GDM1 (cell line): ENCODE results near the gene POU2AF1.
"Not testable (repeated sequence)": the region's sequence is repeated elsewhere in the genome, so short reads cannot be mapped to it uniquely, and the experiment has no call there.

ENCODE experiments used
- DNase-seq: peaks from one replicate; lab custom pipeline; 2025; lab: John Stamatoyannopoulos, UW

POU2AF1 gene

DNA sequence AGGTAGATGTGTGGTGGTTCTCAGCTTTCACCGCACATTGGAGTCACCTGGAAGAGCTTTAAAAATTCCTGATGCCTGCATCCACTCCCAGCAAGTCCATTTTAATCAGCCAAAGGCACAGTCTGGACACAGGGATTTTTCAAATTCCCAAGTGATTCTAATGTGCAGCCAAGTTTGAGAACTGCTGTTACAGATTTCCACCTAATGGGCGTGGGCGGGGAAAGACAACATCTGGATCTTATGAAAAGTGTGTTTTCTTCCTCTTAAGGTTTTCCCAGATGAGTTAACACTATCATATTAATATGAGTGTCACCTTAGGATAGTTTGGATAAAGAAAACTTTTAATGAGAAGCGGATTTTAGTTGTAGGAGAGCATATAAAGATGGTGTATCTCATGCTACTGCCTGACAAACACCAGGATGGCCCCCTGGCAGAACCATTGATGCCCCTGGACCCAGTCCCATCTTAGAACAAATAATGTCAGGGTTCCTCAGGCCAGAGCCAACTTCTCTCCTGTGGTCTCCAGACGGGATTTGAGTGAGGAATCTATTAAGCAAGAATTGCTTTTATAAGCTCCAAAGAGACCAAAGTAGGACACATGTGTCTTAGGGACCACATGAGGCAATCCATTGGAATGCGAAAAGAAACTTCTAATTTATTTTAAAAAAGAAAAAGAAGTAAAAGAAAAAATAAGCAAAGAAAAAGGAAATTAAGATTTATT, 31.9 kb downstream of the POU2AF1 start:
- DNase-seq = no peak

DNA sequence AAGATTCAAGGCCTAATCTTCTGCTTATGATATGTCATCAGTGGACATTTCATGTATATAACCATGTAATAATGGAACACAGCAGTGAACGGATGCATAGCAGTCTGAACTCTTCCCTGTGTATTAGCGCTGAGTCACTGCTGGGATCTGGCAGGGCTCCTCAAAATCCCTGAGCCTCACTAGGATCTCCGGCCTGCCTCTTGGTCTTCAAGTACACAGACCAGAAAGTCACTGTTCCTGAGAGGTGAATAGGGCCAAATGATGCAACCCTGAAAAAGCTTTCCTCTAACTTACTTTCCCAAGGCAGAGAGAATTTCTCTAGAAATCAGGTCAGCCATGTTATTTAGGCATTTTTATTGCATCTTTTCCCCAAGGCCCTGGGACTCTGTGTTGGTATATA, 35.0 kb downstream of the POU2AF1 start:
- no peak for DNase-seq

DNA sequence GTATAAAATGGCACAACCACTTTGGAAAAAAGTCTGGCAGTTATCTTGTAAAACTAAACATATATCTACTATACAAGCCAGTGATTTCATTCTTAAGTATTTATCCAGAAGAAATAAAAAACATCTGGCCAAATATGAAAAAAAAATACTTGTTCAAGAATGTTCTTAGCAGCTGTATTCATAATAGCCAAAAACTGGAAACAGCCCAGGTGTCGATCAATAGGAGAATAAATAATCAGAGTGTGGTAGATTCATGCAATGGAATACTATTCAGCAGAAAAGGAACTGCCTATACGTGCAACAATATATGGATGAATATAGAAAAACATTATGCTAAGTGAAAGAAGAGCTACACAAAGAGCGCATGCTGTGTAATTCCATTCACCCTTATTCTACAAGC, 36.7 kb downstream of the POU2AF1 start:
- DNase-seq = no peak

DNA sequence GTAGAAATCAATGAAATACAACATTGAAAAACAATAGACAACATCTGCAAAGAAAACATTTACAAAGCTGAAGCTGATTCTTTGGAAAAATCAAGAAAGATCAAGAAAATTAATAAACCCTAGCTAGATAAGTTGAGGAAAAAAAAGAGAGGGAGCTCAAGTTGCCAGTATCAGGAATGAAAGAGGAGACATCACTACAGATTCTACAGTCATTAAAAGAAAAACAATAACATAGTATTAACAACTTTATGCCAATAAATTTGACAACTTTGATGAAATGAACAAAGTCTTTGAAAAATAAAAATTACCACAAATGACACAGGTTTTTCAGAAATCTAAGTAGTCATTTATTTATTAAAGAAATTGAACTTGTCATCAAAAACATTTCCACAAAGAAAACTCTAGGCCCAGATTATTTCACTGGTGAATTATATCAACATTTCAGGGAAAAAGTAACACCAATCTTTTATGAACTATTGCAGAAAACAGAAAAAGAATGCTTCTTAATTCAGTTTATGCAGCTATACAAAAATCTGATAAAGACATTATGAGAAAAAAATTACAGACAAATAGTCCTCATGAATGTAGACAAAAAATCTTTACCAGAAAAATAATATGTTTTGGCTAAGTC, 39.2 kb downstream of the POU2AF1 start:
- no peak for DNase-seq

DNA sequence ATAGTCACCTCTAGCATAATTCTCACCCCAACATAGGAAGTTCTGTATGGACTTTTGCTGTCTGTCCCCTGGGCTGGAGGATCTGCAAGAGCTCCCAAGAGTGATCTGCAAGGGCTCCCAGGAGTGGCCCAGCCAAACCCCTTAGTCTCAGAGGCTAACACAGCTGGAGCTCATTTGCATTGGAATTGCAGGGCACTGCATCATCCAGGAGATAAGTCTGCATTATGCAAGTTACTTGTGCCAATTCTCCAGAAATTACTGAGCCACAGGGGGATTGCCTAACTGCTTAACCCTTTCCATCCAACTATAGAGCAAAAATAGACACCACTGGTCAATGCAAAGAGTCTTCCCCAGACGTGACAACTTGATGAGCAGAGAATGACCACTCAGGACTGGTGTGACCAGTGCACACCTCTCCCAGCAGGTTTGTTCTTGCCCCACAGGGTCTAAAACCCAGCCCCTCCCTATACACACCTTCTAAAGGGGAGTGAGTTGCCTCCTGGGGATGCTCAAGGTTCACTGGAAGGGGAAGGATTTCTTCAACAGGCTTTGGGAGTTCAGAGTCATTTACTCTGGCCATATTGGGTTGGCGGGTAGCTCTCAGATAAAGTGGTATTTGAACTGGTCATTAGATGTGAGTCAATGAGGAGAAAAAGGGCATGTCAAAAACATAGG, 42.4 kb downstream of the POU2AF1 start:
- DNase-seq = no peak

DNA sequence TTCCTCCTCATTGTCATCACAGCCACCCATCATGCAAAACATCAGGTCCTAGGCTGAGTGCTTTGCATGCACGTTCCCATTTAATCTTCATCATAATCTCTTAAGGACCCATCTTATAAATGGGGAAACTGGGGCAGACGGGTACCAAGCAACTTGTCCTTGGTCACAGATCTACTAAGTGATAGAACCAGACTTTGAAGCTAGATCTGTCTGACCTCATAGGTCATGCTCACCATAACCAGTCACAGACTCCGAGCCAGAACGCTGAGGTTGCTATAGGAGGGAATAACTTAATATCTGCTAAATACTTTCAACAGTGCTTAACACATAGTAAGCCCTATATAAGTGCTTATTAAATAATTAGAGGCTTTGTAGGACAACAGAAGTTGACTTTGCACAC, 43.0 kb downstream of the POU2AF1 start:
- DNase-seq = no peak

DNA sequence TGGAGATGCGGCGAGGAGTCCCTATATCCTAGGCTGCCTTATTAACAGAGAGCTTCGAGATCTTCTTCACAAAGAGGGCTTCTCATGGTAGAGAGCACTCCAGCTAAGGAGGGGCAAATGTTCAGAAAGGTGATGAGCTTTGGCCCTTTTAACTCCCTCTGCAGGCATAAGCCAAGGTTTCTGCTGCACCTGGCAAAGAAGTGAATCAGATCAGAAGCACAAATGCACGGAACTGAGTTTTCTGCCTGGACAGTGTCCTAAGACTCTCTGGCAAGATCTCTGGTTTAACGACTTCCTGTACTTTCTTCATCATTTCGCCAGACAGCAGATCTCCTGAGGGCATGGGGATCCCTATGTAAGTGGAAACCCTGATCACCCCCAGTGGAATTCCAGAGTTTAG, 43.5 kb downstream of the POU2AF1 start:
- no peak for DNase-seq

DNA sequence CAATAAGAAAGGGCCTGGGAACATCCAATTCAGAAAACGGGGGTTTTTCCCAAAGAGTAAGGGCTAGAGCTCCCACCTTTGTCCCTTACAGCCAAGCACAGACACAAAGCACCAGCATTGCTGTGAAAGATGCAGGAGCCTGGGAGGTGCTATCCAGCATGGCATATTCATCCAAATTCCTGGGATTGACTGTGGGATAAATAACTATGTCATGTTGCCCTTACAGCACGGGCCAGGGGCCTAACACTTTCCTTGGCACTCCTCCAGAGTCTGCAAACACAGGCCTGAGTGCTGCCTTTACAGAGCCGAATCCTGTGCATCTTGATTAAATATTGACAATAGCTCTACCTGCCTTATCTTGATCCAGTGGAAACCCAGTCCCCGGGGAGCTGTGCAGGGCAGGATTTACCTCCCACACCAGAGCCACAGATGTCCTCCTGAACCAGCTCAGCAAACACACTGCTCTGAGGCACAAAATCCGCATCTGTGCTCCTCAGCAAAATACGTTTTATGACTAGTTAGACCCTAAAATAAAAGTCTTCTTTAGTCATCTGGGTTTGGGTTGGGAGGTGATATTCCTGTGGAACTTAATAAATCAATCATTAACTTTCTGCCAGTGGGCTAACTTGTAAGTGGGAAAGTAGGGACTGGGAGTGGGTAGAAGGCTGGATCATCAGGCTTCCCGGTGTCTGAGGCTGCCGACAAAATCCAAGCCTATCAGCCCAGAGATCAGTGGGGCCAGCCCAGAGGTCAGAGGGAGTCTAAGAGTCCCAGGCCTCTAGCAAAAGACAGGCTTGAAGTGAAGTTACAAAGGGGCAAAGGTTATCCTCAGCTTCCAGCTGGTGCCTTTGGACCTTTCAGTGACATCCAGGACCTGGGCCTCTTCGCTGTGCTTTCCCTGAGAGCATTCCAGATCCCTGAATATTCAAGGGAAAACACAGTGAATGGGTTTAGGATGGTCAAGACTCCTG, 44.3 kb downstream of the POU2AF1 start:
- no peak for DNase-seq

DNA sequence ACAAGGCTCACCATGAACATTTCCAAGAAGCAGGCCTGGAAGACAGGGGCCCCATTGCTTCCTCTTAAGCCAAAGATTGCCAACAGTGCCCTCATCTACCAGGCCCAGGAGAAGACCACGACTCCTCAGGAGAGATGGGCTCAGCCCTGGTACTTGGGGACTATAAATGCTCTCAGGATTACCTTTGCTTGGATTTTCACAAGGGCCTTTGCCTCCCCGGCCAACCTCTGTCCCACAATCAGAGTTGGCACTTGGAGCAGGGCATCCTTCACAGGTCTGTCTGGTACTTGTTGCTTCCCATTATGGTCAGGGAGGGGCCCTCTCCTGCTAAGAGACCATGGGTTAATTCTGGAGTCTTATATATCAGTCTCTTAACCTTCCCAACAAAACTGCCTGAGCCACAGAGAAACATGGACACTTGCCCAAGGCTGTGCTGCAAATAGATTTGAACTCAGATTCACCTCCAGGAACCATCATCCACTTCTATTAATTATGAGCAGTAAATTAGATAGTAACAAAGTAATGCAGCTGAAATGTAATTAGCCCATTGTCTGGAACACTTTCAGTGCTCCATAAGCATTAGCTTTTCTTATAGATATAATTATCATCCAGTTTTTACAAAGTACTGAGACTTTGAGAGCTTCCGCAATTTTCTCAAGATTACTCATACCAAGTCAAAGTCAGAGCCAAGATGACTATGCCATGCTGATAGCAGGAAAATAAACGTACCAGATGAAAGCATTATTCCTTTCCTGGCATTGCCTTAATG, 47.2 kb downstream of the POU2AF1 start:
- DNase-seq = no peak

DNA sequence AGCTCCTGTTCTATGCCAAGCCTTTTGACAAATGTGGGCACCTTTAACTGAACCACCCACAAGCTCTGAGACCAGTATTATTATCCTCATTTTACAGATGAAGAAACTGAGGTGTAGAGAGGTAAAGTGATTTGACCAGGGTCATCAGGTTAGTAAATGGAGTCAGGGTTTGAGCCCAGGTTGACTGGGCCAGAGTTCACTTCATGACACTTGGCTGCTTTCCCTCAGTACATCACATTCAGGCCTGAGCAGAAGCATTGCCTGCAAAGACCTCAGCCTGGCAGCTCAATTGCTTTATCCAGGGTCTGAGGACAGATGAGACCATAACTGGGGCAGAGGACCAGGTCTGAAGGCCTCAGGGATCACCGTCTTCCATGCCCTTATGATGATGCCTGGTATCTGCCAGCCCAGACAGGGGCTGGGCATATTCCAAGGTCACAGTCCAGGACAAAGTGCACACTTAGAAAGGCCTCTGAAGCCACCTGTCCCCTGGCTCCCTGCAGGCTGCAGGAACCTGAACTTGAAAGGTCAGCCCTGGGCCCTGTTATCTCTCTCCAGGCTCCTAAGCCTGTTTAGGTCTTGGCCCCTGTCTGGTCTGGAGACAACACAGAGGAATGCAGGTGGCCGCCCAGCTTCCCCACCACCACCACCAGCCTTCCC, 48.7 kb downstream of the POU2AF1 start:
- DNase-seq = no peak

DNA sequence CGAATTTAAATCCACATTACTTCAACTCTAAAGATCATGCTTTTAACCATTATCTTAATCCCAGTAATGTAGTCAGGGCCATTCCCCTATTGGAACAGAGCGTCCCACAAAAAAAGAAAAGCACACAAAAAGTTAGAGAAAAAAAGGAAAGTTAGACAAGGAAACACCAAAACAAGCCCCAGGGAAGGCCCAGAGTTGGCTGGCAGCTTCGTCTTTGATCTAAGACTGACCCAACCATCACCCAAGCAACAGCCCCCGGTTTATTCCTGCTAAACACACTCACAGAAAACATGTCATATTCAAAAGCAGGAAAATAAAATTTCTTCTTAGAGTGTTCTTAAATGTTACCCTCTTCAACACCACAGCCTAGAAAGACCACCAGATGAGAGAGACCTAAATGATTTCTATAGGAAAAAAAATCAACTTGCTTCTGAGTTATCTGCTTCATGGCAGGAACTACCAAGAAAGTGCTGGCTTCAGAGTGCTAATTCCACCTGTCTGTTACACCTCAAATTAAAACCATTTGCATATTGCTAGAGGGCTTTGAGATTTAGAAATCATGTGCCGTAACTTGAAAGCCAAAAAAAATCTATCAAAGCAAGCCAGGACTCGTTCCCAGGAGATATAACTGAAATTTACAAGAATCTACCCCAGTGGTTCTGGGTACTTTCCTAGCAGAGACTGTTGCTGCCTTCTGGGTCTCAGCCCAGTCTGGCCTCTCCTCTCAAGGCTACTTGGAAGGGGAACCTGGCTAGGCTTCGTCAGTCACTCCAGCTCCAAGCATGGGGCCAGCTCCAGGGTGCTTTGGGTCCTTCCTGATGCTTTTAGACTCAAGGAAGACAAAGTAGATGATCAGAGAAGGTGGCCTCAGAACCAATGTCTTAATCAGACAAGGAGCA, 49.5 kb downstream of the POU2AF1 start:
- no peak for DNase-seq

DNA sequence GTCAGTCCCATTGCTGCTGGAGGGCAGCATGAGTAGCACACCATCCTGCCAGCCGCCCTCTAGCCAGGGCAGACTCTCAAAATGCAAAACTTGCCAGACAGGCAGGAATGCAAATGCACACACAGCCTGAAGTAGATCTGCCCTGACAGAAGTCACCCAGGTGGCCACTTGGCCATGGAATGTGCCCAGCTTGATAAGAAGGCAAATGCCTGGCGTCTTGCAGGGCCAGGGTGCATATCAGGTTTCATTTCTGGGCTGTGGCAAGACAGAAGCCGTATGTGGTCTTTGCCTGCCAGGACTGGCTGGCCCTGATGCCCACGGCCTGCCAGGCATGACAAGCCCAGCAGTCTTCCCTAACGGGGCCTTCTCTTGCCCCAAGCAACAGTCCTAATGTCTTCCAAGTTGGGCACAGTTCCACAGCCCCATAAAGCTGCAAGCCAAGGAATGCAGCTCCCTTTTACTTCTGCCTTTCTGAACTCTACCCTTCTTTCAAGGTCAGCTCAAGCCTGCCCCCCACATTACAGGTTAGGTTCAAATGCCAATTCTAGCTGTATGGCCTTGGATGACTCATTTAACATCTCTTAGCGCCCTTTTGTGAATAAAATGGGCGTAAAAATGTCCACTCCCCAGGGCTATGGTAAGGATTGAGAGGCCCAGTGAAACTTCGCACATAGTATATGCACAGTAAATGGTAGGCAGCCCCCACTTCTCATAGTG, 51.0 kb downstream of the POU2AF1 start:
- no peak for DNase-seq

DNA sequence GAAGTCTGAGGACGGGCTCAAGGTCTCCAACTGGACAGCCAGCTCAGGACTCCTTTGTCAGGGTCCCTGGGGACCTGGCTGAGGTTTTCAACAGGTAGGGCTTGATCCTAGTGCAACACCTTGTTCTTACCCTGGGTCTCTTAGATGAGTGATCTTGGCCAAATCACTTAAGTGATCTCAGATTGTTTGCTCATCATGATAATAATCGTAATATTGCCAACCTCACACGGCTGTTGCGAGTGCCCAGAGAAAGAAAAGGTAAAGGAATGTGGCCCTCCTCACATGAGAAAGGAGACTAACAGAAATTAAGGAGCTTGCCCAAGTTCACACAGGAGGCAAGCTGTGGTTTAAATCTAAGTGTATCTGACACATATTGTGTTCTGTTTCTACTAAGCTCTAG, 52.3 kb downstream of the POU2AF1 start:
- no peak for DNase-seq

DNA sequence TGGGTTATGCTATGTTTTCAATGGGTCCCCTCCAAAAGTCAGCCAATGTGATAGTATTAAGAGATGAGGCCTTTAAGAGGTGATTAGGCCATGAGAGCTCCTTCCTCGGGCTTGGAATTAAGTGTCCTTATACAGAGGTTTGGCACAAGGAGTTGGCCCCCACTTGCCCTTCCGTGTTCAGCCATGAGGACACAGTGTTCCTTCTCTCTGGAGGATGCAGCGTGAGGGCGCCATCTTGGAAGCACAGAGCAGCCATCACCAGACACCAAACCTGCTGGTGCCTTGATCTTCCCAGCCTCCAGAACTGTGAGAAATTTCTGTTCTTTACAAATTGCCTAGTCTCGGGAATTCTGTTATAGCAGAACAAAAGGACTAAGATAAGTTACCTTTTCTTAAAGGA, 53.8 kb downstream of the POU2AF1 start:
- no peak for DNase-seq

DNA sequence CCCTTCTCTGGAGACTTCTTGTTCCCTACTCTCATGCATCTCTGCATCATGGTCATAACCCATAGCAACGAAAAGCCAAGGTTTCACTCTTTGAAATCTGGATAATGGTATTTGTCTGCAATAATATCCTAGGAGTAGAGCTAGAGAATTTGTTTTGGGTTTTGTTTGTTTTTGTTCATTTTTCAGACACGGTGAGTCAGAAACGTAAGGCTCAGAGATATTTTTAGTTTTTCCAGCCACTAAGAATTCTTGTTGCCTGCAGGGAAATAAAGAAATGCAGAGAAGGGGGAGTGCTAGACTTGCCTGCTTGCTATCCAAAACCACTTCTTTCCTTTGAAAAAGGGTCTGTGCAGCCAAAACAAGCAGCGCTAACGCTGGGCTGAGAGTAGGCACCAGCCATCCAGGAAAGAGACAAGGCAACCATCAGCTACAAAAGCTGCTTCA, 54.8 kb downstream of the POU2AF1 start:
- DNase-seq = no peak

DNA sequence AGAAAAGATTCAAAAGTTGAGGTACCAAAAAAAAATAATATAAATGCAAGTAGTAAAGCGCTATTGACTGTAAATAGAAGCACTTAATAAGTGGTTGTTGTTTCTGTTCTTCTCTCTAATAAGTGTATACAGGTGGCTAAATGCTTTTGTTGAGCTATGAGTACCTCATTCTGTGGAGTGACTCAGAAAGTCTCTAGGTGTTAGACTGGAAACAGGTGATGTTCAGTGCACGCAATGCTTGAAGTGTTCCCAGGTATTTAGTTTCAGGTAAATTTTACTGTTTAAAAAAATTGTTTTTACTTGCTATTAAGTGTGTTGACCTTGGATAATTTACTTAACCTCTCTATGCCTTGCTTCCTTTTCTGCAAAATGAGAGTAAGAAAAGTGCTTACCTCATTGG, 56.5 kb downstream of the POU2AF1 start:
- DNase-seq = no peak

DNA sequence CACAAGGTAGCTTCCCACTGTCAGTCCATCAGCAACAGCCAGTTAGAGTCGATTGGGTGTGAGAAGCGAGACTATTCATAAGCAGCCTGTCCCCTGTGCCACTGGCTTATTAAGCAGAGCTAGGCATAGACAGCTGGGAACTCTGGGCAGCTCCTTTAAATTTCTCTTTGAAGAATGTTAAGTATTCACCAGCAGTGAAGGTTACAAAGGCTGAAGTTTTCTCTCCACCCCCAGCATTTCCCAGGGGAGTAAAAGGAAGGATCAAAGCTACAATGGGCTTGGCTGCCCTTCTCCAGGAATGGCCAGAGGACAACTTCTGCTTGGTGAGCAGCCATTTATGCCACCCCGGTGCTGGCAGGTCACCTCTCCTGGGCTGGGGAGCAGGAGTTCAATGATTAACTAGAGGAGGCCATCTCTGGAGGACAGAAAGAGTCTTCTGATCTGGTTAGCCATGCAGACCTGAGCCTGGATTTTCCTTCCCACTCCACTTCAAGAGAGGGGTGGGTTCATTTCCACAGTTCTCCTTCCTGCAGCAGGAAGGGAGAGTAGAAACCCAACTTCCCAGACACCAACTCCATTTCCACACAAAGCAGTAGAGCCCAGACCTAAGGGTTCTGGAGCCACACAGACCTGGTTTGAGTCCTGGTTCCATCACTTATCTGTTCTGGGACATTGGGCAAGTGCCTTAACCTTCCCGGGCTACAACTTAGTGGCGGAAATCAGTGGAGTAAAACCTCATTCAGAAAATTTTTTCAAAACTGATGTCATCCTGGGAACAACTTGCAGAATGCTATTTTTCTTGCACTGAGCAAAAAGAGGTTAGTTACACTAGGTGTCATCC, 58.1 kb downstream of the POU2AF1 start:
- DNase-seq = no peak

DNA sequence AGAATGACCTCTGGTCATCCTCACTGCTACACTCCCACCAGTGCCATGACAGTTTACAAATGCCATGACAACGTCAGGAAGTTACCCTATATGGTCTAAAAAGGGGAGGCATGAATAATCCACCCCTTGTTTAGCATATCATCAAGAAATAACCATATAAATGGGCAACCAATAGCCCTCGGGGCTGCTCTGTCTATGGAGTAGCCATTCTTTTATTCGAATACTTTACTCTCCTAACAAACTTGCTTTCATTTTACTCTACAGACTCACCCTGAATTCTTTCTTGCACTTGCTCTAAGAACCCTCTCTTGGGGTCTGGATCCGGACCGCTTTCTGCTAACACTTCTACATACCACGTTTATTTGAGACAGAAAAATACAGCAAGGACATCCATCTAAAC, 58.9 kb downstream of the POU2AF1 start:
- DNase-seq = not testable (repeated sequence)
